Esophagus squamous epithelium (tissue), 4 donors: ENCODE data around the gene CARD11.

ENCODE experiments used
- POLR2A ChIP-seq, 4 donors: fragments of 450-650 bp; IDR thresholded peaks; one replicate each; pipeline ENCODE4 v1.6.1; 2017; ENCODE audit warnings: antibody characterized with exemption in 4 of 4, mild to moderate bottlenecking in 4 of 4, moderate library complexity in 3 of 4
- TF ChIP-seq, protein P1 (sequence below), 6 experiments: fragments of 450-650 bp in 4 of 6; fragments of 200-600 bp in 2 of 6; sonication (generic) in 2 of 6; IDR thresholded peaks; one replicate each; pipeline ENCODE4 v1.5.1; 2016 to 2019; ENCODE audit warnings: antibody characterized with exemption in 6 of 6, mild to moderate bottlenecking in 4 of 6, moderate library complexity in 4 of 6

- TF ChIP-seq POLR2A (IDR thresholded peaks at IDR 0.05): no peak
- TF ChIP-seq, protein P1, sequence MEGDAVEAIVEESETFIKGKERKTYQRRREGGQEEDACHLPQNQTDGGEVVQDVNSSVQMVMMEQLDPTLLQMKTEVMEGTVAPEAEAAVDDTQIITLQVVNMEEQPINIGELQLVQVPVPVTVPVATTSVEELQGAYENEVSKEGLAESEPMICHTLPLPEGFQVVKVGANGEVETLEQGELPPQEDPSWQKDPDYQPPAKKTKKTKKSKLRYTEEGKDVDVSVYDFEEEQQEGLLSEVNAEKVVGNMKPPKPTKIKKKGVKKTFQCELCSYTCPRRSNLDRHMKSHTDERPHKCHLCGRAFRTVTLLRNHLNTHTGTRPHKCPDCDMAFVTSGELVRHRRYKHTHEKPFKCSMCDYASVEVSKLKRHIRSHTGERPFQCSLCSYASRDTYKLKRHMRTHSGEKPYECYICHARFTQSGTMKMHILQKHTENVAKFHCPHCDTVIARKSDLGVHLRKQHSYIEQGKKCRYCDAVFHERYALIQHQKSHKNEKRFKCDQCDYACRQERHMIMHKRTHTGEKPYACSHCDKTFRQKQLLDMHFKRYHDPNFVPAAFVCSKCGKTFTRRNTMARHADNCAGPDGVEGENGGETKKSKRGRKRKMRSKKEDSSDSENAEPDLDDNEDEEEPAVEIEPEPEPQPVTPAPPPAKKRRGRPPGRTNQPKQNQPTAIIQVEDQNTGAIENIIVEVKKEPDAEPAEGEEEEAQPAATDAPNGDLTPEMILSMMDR (IDR thresholded peaks at IDR 0.05): no peak
These were observed 32.5 kb upstream of the CARD11 start for GRCh38 chr7:3076163-3076562.
